ENCODE results near the gene MPHOSPH10. TPM values are rescaled to one million over a fixed set of nuclear protein-coding genes. Genes with fewer than 3 reads are reported as not detected.
A peak's percentile ranks its signal among the peaks of the same experiment; 100 is the strongest.
"Not testable (repeated sequence)": the region's sequence is repeated elsewhere in the genome, so short reads cannot be mapped to it uniquely, and the experiment has no call there.

The MPHOSPH10 gene
- total RNA-seq, 1 donor from 2014 or later = 41.1 TPM

DNA sequence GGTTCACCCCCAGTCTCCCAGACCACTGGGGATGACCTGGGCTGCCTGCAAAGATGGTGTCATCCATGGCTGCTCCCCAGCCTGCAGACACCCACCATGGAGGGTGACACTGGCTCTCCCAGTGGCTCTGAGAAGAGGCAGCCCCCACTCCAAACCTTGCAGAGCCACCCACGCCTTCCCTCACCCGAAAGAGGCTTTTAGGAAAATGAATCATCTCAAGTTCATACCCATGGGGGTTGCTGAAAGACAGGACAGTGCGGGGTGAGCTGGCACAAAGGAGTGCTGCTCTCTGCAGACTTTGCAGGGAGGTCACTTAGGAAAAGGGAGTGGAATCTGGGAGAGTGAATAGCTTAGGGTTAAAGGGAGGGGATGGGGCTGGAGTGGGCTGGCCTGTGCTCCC, 36.4 kb downstream of the MPHOSPH10 start:
- H3K9me3 Mint-ChIP-seq (ENCODE audit: unreplicated experiment) = no peaks in the 10 kb centered on the region
- peaks cover 25% of the 10 kb centered on the region for H3K27me3 Mint-ChIP-seq (ENCODE audit: low read depth, unreplicated experiment)
- no peak for TF ChIP-seq EZH2 (IDR thresholded peaks at IDR 0.05; ENCODE audit: insufficient read depth, low read length)
- TF ChIP-seq, protein P1, sequence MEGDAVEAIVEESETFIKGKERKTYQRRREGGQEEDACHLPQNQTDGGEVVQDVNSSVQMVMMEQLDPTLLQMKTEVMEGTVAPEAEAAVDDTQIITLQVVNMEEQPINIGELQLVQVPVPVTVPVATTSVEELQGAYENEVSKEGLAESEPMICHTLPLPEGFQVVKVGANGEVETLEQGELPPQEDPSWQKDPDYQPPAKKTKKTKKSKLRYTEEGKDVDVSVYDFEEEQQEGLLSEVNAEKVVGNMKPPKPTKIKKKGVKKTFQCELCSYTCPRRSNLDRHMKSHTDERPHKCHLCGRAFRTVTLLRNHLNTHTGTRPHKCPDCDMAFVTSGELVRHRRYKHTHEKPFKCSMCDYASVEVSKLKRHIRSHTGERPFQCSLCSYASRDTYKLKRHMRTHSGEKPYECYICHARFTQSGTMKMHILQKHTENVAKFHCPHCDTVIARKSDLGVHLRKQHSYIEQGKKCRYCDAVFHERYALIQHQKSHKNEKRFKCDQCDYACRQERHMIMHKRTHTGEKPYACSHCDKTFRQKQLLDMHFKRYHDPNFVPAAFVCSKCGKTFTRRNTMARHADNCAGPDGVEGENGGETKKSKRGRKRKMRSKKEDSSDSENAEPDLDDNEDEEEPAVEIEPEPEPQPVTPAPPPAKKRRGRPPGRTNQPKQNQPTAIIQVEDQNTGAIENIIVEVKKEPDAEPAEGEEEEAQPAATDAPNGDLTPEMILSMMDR (IDR thresholded peaks at IDR 0.05; ENCODE audit: insufficient read depth, low read depth, low read length) = no peak
- H3K4me1 Mint-ChIP-seq (ENCODE audit: low read depth, unreplicated experiment) = peaks cover 5% of the 10 kb centered on the region
- Histone ChIP-seq H3K9me3 (ENCODE audit: insufficient read depth, low read depth, low read length) (no peaks in the 10 kb centered on the region), H2AFZ (ENCODE audit: low read depth, low read length) (no peak overlapping the region), H3K27me3 (ENCODE audit: insufficient read depth, low read length) (no peaks in the 10 kb centered on the region), H3K9ac (ENCODE audit: low read length) (no peak overlapping the region), H3K4me2 (ENCODE audit: low read length) (no peak overlapping the region), H4K20me1 (ENCODE audit: insufficient read depth, low read length) (no peaks in the 10 kb centered on the region), H3K36me3 (ENCODE audit: insufficient read depth, low read length) (no peaks in the 10 kb centered on the region), H3K4me3 (ENCODE audit: insufficient read depth, low read depth, low read length) (no peak overlapping the region), H3K4me1 (ENCODE audit: insufficient read depth, low read length) (no peaks in the 10 kb centered on the region), H3K27ac (ENCODE audit: low read depth, low read length) (no peak overlapping the region), H3K79me2 (ENCODE audit: insufficient read depth, low read length) (no peaks in the 10 kb centered on the region)
- no peak overlapping the region for H3K4me3 Mint-ChIP-seq (ENCODE audit: unreplicated experiment)
- DNase-seq (ENCODE audit: low read depth) (no peak), FAIRE-seq (no peak)
- H3K27ac Mint-ChIP-seq (ENCODE audit: unreplicated experiment) = no peak overlapping the region
- H3K36me3 Mint-ChIP-seq (ENCODE audit: low read depth, unreplicated experiment) = peaks cover 1% of the 10 kb centered on the region

DNA sequence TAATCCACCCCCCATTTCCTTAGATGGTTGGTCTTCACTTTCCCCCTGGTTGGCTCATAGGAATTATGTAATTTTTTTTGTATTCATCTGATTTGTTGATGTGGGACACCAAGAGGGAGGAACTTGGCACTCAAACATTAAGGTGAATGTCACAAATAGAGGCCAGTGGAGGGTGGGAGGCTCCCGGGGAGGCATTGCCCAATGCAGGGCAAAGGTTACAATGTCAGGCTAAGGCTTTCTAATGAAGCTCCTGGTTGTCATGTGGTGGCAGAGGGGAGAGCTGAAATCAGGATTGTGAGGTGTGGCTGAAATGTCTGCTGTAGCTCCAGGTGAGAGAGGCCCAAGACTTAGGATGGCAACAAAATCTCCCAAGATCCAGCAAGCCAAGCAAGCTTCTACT, 42.7 kb downstream of the MPHOSPH10 start:
- no peak for DNase-seq (ENCODE audit: low read depth)
- FAIRE-seq = no peak

DNA sequence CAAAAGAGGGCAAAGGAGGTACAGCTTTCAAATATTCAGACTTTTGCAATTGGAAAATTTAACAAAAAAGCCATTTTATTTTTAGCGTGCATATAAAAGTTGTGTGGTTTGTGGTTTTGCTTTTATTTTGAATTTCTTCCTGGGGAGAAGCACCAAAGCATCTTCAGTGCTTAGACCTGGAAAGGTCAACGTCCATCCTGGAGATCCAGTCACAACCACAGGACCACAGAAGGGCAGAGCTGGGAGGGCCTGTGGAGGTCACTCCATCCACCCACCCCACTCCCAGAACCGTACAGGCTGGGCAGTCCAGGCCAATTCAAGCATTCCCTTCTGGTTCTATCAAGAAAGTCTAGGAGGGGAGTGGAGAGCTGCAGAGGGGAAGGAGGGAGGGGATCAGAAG, 43.8 kb downstream of the MPHOSPH10 start:
- H3K79me2 ChIP-seq (ENCODE audit: insufficient read depth, low read length) = no peaks in the 10 kb centered on the region
- Mint-ChIP-seq H3K27ac (ENCODE audit: unreplicated experiment) (no peak overlapping the region), H3K36me3 (ENCODE audit: low read depth, unreplicated experiment) (no peaks in the 10 kb centered on the region), H3K4me3 (ENCODE audit: unreplicated experiment) (no peak overlapping the region), H3K4me1 (ENCODE audit: low read depth, unreplicated experiment) (no peaks in the 10 kb centered on the region), H3K9me3 (ENCODE audit: unreplicated experiment) (peaks cover 4% of the 10 kb centered on the region), H3K27me3 (ENCODE audit: low read depth, unreplicated experiment) (peaks cover 36% of the 10 kb centered on the region)
- H3K4me2 ChIP-seq (ENCODE audit: low read length) = no peak overlapping the region
- peaks cover 12% of the 10 kb centered on the region for H3K27me3 ChIP-seq (ENCODE audit: insufficient read depth, low read length)
- H3K36me3 ChIP-seq (ENCODE audit: insufficient read depth, low read length) = no peaks in the 10 kb centered on the region
- no peak overlapping the region for H2AFZ ChIP-seq (ENCODE audit: low read depth, low read length)
- DNase-seq (ENCODE audit: low read depth) = no peak
- H3K4me3 ChIP-seq (ENCODE audit: insufficient read depth, low read depth, low read length) = no peak overlapping the region
- FAIRE-seq = no peak
- TF ChIP-seq EZH2 (IDR thresholded peaks at IDR 0.05; ENCODE audit: insufficient read depth, low read length) = no peak
- TF ChIP-seq, protein P1 (IDR thresholded peaks at IDR 0.05; ENCODE audit: insufficient read depth, low read depth, low read length) = no peak
- no peak overlapping the region for H3K9ac ChIP-seq (ENCODE audit: low read length)
- H4K20me1 ChIP-seq (ENCODE audit: insufficient read depth, low read length) = no peaks in the 10 kb centered on the region
- H3K27ac ChIP-seq (ENCODE audit: low read depth, low read length) = no peak overlapping the region
- H3K4me1 ChIP-seq (ENCODE audit: insufficient read depth, low read length) = no peaks in the 10 kb centered on the region
- H3K9me3 ChIP-seq (ENCODE audit: insufficient read depth, low read depth, low read length) = no peaks in the 10 kb centered on the region

More for the DNA sequence above, 42.7 kb downstream of the MPHOSPH10 start:
- Histone ChIP-seq H3K4me3 (ENCODE audit: insufficient read depth, low read depth, low read length) (no peak overlapping the region), H3K4me1 (ENCODE audit: insufficient read depth, low read length) (no peaks in the 10 kb centered on the region), H3K27ac (ENCODE audit: low read depth, low read length) (no peak overlapping the region), H3K27me3 (ENCODE audit: insufficient read depth, low read length) (peaks cover 10% of the 10 kb centered on the region), H4K20me1 (ENCODE audit: insufficient read depth, low read length) (no peaks in the 10 kb centered on the region), H3K9ac (ENCODE audit: low read length) (no peak overlapping the region), H3K79me2 (ENCODE audit: insufficient read depth, low read length) (no peaks in the 10 kb centered on the region), H3K36me3 (ENCODE audit: insufficient read depth, low read length) (no peaks in the 10 kb centered on the region), H2AFZ (ENCODE audit: low read depth, low read length) (no peak overlapping the region), H3K4me2 (ENCODE audit: low read length) (no peak overlapping the region), H3K9me3 (ENCODE audit: insufficient read depth, low read depth, low read length) (no peaks in the 10 kb centered on the region)
- TF ChIP-seq, protein P1 (IDR thresholded peaks at IDR 0.05; ENCODE audit: insufficient read depth, low read depth, low read length) = no peak
- no peak for TF ChIP-seq EZH2 (IDR thresholded peaks at IDR 0.05; ENCODE audit: insufficient read depth, low read length)
- Mint-ChIP-seq H3K27ac (ENCODE audit: unreplicated experiment) (peak overlapping the region; percentile 29), H3K4me1 (ENCODE audit: low read depth, unreplicated experiment) (peaks cover 3% of the 10 kb centered on the region), H3K36me3 (ENCODE audit: low read depth, unreplicated experiment) (no peaks in the 10 kb centered on the region), H3K9me3 (ENCODE audit: unreplicated experiment) (peaks cover 4% of the 10 kb centered on the region), H3K27me3 (ENCODE audit: low read depth, unreplicated experiment) (peaks cover 33% of the 10 kb centered on the region), H3K4me3 (ENCODE audit: unreplicated experiment) (no peak overlapping the region)

DNA sequence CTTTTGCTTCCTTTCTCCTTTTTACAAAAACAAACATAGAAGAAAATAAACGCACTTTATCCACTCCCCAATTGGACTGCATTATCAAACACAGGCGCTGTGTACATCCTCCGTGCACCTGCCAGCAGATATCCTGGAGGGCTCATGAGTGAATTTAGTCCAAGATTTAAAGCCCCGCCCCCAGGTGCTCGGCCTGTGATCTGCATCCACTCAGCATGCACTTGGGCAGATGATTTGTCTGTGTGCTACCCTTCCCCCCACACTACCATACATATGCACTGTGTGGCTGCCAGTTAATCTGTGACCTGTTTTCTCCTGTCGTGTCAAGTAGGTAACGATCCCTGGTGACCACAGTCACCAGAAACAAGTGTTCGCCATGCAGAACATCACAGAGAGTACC, 48.4 kb downstream of the MPHOSPH10 start:
- H3K27ac Mint-ChIP-seq (ENCODE audit: unreplicated experiment) = not testable (repeated sequence)

More for the DNA sequence above, 48.4 kb downstream of the MPHOSPH10 start:
- not testable (repeated sequence) for FAIRE-seq; H3K4me3 Mint-ChIP-seq (ENCODE audit: unreplicated experiment); H3K9ac ChIP-seq (ENCODE audit: low read length); H4K20me1 ChIP-seq (ENCODE audit: insufficient read depth, low read length); H3K4me2 ChIP-seq (ENCODE audit: low read length); H3K4me3 ChIP-seq (ENCODE audit: insufficient read depth, low read depth, low read length); H3K9me3 ChIP-seq (ENCODE audit: insufficient read depth, low read depth, low read length); H3K4me1 ChIP-seq (ENCODE audit: insufficient read depth, low read length); H3K79me2 ChIP-seq (ENCODE audit: insufficient read depth, low read length); H2AFZ ChIP-seq (ENCODE audit: low read depth, low read length); DNase-seq (ENCODE audit: low read depth); H3K27ac ChIP-seq (ENCODE audit: low read depth, low read length); H3K4me1 Mint-ChIP-seq (ENCODE audit: low read depth, unreplicated experiment); H3K36me3 Mint-ChIP-seq (ENCODE audit: low read depth, unreplicated experiment); H3K36me3 ChIP-seq (ENCODE audit: insufficient read depth, low read length); H3K9me3 Mint-ChIP-seq (ENCODE audit: unreplicated experiment)
- peaks cover 12% of the 10 kb centered on the region for H3K27me3 ChIP-seq (ENCODE audit: insufficient read depth, low read length)
- peaks cover 35% of the 10 kb centered on the region for H3K27me3 Mint-ChIP-seq (ENCODE audit: low read depth, unreplicated experiment)

Measured in astrocyte (in vitro differentiated cells and primary cell).